PC-3 (cell line): ENCODE data around the gene KRT28. TPM values are rescaled to one million over a fixed set of nuclear protein-coding genes. Genes with fewer than 3 reads are reported as not detected.

ENCODE experiments used
- ATAC-seq: fragments of 200-7000 bp; cut with Tn5 transposase; 2 replicates; pipeline ENCODE4 v1.9.1; 2020; ENCODE audit warnings: mild to moderate bottlenecking, moderate library complexity
- BruUV-seq: library from RNA; stranded (reverse); fragments of 400-500 nt; replicated peaks from 2 replicates; lab custom pipeline; 2021; lab: Mats Ljungman, UMichigan
- CTCF ChIA-PET: fragments of 300-600 bp; sonication (Branson Sonifier 250); formaldehyde crosslinking; loops from one replicate; lab custom pipeline; 2022; ENCODE audit warnings: antibody characterized with exemption; lab: Charles Lee
- POLR2A ChIA-PET: fragments of 300-600 bp; sonication (Branson Sonifier 250); formaldehyde crosslinking; loops from one replicate; lab custom pipeline; 2022; ENCODE audit warnings: antibody characterized with exemption; ENCODE audit not compliant: unreplicated experiment; lab: Charles Lee
- DNase-seq: peaks from one replicate; pipeline ENCODE4 v3.0.0-alpha.2; 2015
- H2AFZ ChIP-seq: fragments of 300-600 bp; sonication (generic); 2 replicates; pipeline ENCODE4 v1.6.0; 2016; ENCODE audit warnings: antibody characterized with exemption, low read length
- H3F3A ChIP-seq: fragments of 300-600 bp; sonication (generic); one replicate; pipeline ENCODE4 v1.6.0; 2017; ENCODE audit warnings: antibody characterized with exemption, low read length, control low read depth, mild to moderate bottlenecking; ENCODE audit not compliant: unreplicated experiment
- H3K27ac ChIP-seq: fragments of 300-600 bp; sonication (generic); 2 replicates; pipeline ENCODE4 v1.5.1; 2016; ENCODE audit warnings: mild to moderate bottlenecking, low read length
- H3K27me3 ChIP-seq: fragments of 300-600 bp; sonication (generic); 2 replicates; pipeline ENCODE4 v1.6.1; 2016; ENCODE audit warnings: low read length, mixed read lengths
- H3K36me3 ChIP-seq: fragments of 300-600 bp; sonication (generic); 2 replicates; pipeline ENCODE4 v1.6.1; 2016; ENCODE audit warnings: low read depth, mixed run types, low read length, mixed read lengths
- H3K4me1 ChIP-seq: fragments of 300-600 bp; sonication (generic); 2 replicates; pipeline ENCODE4 v1.5.1; 2016; ENCODE audit warnings: low read length; ENCODE audit not compliant: insufficient read depth
- H3K4me2 ChIP-seq: fragments of 300-600 bp; sonication (generic); 2 replicates; pipeline ENCODE4 v1.6.0; 2016; ENCODE audit warnings: low read length
- H3K4me3 ChIP-seq: fragments of 300-600 bp; sonication (generic); 2 replicates; pipeline ENCODE4 v1.5.1; 2016; ENCODE audit warnings: mild to moderate bottlenecking, low read length, mixed read lengths
- H3K79me2 ChIP-seq: fragments of 300-600 bp; sonication (generic); 2 replicates; pipeline ENCODE4 v1.6.1; 2017; ENCODE audit warnings: low read length, mixed read lengths
- H3K9ac ChIP-seq: fragments of 300-600 bp; sonication (generic); 2 replicates; pipeline ENCODE4 v1.6.0; 2016; ENCODE audit warnings: mild to moderate bottlenecking, low read length
- H3K9me2 ChIP-seq: fragments of 300-600 bp; sonication (generic); replicated peaks from 2 replicates; pipeline ENCODE4 v1.6.1; 2016; ENCODE audit warnings: mixed run types, low read length, mixed read lengths
- H3K9me3 ChIP-seq: fragments of 300-600 bp; sonication (generic); 2 replicates; pipeline ENCODE4 v1.6.1; 2016; ENCODE audit warnings: low read length, mixed read lengths
- H4K20me1 ChIP-seq: fragments of 300-600 bp; sonication (generic); 2 replicates; pipeline ENCODE4 v1.6.1; 2016; ENCODE audit warnings: low read length, mixed read lengths
- EZH2 ChIP-seq: fragments of 300-600 bp; sonication (generic); IDR thresholded peaks from one replicate; pipeline ENCODE4 v1.6.1; 2017; ENCODE audit warnings: antibody characterized with exemption, mild to moderate bottlenecking, low read length; ENCODE audit not compliant: unreplicated experiment
- EZH2phosphoT487 ChIP-seq: fragments of 300-600 bp; sonication (generic); IDR thresholded peaks from 2 replicates; pipeline ENCODE4 v1.6.1; 2018; ENCODE audit warnings: mild to moderate bottlenecking, antibody characterized with exemption, low read length, borderline replicate concordance
- intact Hi-C: fragments of 100-400 bp; cut with micrococcal nuclease; formaldehyde crosslinking; loops from 2 replicates; pipeline ENCODE4 v1.9.0; 2023
- total RNA-seq: library from RNA; depleted of rRNA; stranded (reverse); fragments of >200 nt; gene quantifications from 2 replicates; pipeline ENCODE4 v1.2.3, GENCODE V29; 2014
- TF ChIP-seq, protein P1 (sequence below): fragments of 300-600 bp; sonication (generic); conservative IDR thresholded peaks from 2 replicates; pipeline ENCODE4 v1.5.1; 2017; ENCODE audit warnings: antibody characterized with exemption, low read depth, mild to moderate bottlenecking, low read length

KRT28 gene
- total RNA-seq, 1 experiment from 2014 or later, result not detected

DNA sequence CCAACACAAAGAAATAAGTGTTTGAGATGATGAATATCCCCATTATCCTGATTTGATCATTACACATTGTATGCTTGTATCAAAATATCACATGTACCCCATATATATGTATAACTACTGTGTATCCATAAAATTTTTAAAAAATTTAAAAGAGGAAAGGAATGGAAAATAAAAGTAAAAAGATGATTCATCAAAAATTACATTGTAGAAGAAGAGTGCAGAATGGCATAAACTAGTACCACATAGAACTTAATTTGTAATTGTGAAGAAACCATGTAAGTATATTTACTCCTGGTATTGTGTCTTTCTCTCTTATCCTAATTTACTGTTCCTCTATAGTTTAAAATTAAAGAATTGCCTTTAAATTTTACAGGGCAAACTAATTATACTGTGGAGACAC, 34.1 kb upstream of the KRT28 start:
- Histone ChIP-seq H3K9ac (no peak overlapping the region), H4K20me1 (no peaks in the 10 kb centered on the region), H3K4me1 (no peaks in the 10 kb centered on the region), H3K79me2 (no peaks in the 10 kb centered on the region), H3K36me3 (no peaks in the 10 kb centered on the region), H3K4me2 (no peak overlapping the region), H3K27me3 (no peaks in the 10 kb centered on the region), H3K9me3 (no peaks in the 10 kb centered on the region), H2AFZ (no peak overlapping the region), H3K27ac (no peak overlapping the region), H3K9me2 (no peaks in the 10 kb centered on the region), H3K4me3 (no peak overlapping the region), H3F3A (no peaks in the 10 kb centered on the region)
- no TSS peak for BruUV-seq
- no peak for TF ChIP-seq EZH2phosphoT487
- TF ChIP-seq EZH2, result no peak
- TF ChIP-seq, protein P1, sequence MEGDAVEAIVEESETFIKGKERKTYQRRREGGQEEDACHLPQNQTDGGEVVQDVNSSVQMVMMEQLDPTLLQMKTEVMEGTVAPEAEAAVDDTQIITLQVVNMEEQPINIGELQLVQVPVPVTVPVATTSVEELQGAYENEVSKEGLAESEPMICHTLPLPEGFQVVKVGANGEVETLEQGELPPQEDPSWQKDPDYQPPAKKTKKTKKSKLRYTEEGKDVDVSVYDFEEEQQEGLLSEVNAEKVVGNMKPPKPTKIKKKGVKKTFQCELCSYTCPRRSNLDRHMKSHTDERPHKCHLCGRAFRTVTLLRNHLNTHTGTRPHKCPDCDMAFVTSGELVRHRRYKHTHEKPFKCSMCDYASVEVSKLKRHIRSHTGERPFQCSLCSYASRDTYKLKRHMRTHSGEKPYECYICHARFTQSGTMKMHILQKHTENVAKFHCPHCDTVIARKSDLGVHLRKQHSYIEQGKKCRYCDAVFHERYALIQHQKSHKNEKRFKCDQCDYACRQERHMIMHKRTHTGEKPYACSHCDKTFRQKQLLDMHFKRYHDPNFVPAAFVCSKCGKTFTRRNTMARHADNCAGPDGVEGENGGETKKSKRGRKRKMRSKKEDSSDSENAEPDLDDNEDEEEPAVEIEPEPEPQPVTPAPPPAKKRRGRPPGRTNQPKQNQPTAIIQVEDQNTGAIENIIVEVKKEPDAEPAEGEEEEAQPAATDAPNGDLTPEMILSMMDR, result no peak
- DNase-seq (no peak), ATAC-seq (no peak)
- ChIA-PET CTCF (no interaction called here), POLR2A (interaction anchor here (0.7 kb wide), 1 partner anchor 7 kb away, joined by 3 read pairs; no protein-coding TSS in a partner anchor)
- intact Hi-C loops, result no loop called here

DNA sequence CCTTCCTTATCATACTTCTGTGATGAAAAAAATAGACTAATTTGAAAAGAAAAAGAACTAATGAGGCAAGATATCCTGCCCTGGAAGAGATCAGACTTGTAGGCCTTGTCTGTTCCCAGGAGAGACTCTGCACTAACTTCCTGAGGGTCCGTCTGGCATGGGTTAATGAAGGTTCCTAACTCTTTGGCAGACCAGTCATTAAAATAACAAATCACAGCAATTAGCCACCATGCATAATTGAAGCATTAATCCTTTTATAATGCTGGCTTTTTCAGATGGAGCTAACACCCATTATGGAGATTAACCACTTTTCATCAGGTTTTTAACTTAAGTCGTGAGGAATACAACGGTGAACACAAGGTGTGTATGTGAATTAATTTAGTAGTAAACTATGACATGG, 33.1 kb upstream of the KRT28 start:
- no peak overlapping the region for H2AFZ ChIP-seq
- no peaks in the 10 kb centered on the region for H4K20me1 ChIP-seq
- H3K4me2 ChIP-seq, result no peak overlapping the region
- H3F3A ChIP-seq, result no peaks in the 10 kb centered on the region
- BruUV-seq, result no TSS peak
- no peaks in the 10 kb centered on the region for H3K27me3 ChIP-seq
- H3K4me1 ChIP-seq, result peaks cover 7% of the 10 kb centered on the region; the same call in 1 of the 2 replicates
- CTCF ChIA-PET, result no interaction called here
- DNase-seq (no peak), ATAC-seq (no peak)
- H3K9ac ChIP-seq, result no peak overlapping the region
- H3K4me3 ChIP-seq, result no peak overlapping the region
- H3K79me2 ChIP-seq, result no peaks in the 10 kb centered on the region
- no peaks in the 10 kb centered on the region for H3K9me3 ChIP-seq
- intact Hi-C loops, result no loop called here
- POLR2A ChIA-PET, result no interaction called here
- H3K36me3 ChIP-seq, result no peaks in the 10 kb centered on the region
- no peaks in the 10 kb centered on the region for H3K9me2 ChIP-seq
- H3K27ac ChIP-seq, result no peak overlapping the region
- TF ChIP-seq, protein P1, result no peak
- TF ChIP-seq EZH2phosphoT487, result no peak
- TF ChIP-seq EZH2, result no peak

DNA sequence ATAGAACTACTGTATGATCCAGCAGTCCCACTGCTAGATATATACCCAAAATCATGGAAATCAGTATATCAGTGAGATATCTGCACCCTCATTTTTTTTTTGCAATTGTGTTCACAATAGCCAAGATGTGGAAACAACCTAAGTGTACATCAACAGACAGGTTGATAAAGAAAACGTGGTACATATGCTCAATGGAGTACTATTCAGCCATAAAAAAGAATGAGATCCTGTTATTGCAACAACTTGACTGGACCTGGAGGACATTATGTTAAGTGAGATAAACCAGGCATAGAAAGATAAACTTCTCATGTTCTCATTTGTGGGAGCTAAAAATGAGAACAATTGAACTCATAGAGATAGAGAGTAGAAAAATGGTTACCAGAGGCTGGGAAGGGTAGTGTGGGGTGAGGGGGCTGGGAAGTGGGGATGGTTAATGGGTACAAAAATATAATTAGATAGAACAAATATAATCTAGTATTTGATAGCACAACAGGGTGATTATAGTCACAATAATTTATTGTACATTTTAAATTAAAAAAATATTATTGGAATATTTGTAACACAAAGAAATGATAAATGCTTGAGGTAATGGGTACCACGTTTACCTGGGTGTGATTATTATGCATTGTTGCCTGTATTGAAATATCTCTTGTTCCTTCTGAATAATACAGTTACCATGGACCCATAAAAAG, 30.5 kb upstream of the KRT28 start:
- Histone ChIP-seq H3K36me3 (no peaks in the 10 kb centered on the region), H3K79me2 (no peaks in the 10 kb centered on the region), H3K27ac (no peak overlapping the region), H3K9ac (no peak overlapping the region), H4K20me1 (no peaks in the 10 kb centered on the region), H3K4me1 (peaks cover 10% of the 10 kb centered on the region; the same call in 1 of the 2 replicates), H3K4me2 (no peak overlapping the region), H3K27me3 (no peaks in the 10 kb centered on the region), H3F3A (no peaks in the 10 kb centered on the region), H3K9me3 (no peaks in the 10 kb centered on the region), H2AFZ (no peak overlapping the region), H3K4me3 (no peak overlapping the region), H3K9me2 (no peaks in the 10 kb centered on the region)
- intact Hi-C loops, result no loop called here
- no TSS peak for BruUV-seq
- DNase-seq, result no peak
- no peak for ATAC-seq
- CTCF ChIA-PET, result no interaction called here
- POLR2A ChIA-PET, result no interaction called here
- TF ChIP-seq, protein P1, result no peak
- TF ChIP-seq EZH2phosphoT487 (no peak), EZH2 (no peak)
